NCI-H446 (cell line): ENCODE measurements around the gene GRAMD4.

ENCODE experiments used
- DNase-seq, 2 experiments: peaks; one replicate each; lab custom pipeline; 2025; lab: John Stamatoyannopoulos, UW

GRAMD4 gene

DNA sequence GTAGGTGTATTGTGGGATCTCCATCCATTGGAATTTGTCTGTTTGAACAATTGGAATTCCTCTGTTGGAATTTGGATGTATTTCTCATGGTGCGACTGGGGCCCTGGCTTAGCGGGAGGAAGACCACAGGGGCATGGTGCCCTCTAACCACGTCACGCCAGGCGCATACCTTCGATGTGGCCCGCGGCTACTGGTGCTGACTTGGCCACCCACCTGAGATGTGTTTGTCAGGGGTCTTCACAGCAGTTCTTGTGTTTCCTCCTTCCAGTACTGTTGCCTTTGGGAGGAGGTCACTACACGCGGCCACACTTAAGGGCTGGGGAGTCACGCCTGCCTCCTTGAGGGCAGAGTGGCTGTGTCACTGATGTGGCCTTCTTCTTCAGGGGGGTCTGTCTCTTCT, 36.6 kb upstream of the GRAMD4 start:
- no peak for DNase-seq

DNA sequence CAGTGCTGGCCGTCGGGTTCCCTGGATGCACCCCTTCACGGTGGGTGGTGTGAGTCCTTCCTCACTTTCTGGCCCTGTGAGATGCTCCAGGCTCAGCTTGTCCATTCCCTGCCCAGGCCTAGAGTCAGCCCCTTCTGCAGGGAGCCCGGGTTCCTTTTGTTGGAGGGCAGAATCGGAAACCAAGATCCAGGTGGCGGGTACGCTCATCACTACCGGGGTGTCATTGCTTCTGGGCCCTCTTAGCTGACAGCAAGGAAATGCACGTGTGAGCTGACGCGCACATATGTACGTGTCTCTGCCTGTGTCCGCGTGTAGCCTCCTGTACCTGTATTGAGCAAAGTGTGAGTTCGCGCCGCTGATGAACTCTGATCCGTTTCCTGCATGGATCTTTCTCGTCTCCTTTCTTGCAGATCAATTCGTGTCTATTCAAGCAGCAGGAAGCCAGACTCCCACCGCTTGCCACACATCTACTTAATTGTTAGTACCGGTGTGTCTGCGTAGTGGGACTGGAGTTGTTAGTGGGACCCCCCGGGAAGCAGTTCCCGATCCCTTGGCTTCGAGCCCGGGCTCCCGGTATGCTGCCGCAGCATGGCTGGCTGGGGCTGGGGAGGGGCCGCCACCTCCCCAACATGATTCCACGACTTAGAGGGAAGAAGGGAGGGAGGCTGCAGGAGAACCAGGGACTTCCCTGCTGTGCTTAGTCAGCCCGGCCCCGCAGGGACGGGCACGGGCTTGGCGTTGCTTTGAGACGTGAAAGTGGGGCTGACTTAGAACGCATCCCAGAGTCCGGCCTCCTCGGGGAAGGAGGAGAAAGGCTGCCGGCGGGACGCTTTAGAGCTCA, 35.9 kb upstream of the GRAMD4 start:
- DNase-seq, result no peak

- DNase-seq, result no peak
These were observed 34.7 kb upstream of the GRAMD4 start for GRCh38 chr22:46585340-46586122.

DNA sequence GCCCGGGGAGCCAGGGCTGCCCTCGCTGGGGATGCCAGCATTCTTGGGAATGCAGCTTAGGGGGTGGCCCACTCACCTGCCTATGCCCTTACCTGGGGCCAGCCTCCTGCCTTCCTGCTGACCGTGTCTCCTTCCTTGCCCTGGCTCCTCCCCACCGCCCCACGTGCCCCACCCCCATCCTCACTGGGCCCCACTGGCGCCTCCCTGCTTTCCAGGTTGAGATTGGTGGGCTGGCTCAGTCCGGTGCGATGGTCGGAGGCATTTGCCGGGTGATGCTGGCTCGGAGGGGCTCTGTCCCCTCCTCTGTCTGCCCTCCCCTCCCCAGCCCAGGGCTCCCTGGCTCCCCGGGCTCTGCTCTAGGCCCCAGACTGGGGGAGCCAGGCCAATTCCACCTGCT, 34.1 kb upstream of the GRAMD4 start:
- DNase-seq, result no peak

GRCh38 chr22:46586531-46587011, 33.6 kb upstream of the GRAMD4 start:
- no peak for DNase-seq

GRCh38 chr22:46587061-46587460, 33.1 kb upstream of the GRAMD4 start:
- no peak for DNase-seq

DNA sequence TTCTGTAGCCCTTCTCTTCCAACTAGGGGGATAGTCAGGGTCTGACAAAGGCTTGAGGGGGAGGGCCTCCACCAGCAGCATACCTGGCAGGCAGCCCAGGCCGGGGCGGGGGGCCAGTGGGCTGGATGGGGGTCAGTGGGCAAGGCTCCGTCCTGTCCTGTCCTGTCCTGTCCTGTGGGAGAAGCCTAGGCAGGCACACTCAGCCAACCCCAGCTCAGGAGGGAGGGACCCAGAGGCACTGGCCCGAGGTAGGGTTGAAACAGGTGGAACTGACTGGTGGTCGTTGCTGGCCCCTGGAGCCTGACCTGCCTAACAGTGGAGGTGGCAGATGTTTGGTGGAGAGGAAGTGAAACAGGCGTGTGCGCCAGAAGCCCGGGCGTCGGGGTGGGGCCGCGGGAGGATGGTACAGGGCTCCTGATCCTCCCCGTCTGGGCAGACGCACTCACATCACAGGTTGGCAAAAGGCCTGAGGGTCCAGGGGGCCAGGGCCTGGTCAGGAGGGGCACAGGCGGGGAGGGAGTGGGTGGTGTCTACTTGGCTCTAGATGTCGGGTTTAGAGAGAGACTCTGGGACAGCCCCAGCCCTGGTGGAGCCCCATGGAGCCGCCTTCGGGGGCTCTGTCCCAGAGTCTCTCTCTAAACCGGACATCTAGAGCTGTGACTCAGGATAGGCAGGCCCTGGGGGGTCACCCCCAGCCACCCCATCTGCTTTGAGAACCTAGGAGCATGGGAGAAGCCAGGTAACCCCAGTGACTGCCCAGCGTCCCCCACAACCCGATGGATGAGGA, 32.5 kb upstream of the GRAMD4 start:
- DNase-seq, result no peak

- no peak for DNase-seq
These were observed 31.7 kb upstream of the GRAMD4 start for GRCh38 chr22:46588279-46589140.

- DNase-seq, result no peak
These were observed 30.9 kb upstream of the GRAMD4 start for GRCh38 chr22:46589141-46589748.

DNA sequence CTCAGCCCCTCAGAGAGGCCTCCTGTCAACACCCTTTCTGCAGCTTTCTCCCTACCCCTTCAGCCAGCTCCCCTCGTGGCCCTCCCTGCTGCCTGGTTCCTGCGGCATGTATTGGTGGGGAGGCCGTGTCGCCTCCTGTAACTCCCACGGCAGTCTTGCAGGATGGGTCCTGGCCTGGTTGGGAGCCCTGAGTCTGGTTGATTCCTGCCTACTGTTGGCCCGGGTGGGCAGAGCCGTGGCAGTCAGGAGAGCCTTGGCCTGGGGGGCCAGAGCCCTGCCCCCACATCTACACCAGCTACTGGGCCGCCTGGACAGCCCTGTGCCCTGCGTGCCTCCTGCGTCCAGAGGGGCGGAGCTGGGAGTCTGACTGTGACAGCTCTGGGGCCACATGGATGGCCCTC, 30.3 kb upstream of the GRAMD4 start:
- DNase-seq, result no peak

DNA sequence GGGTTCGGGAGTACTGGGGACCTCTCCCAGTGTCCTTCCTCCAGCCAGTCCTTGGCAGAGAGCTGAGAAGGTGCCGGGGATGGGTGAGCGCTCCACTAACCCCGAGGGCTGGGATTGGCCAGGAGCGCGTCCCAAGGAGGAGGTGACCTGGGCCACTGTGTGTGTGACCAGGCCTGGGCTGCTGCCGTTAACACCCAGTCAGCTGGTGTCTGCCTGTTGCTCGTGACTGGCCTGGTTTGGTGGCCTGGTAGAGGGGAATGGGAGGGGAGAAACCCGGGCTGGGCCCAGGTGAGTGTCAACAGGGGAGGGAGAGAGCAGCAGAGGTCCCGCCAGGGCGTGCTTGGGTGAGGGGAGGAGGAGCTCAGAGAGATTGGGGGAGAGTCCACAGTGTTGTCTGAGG, 29.9 kb upstream of the GRAMD4 start:
- DNase-seq, result no peak

- no peak for DNase-seq
These were observed 28.3 kb upstream of the GRAMD4 start for GRCh38 chr22:46591930-46592329.

- DNase-seq, result no peak
These were observed 27.8 kb upstream of the GRAMD4 start for GRCh38 chr22:46592390-46592872.

GRCh38 chr22:46593211-46593681, 26.9 kb upstream of the GRAMD4 start:
- no peak for DNase-seq

DNA sequence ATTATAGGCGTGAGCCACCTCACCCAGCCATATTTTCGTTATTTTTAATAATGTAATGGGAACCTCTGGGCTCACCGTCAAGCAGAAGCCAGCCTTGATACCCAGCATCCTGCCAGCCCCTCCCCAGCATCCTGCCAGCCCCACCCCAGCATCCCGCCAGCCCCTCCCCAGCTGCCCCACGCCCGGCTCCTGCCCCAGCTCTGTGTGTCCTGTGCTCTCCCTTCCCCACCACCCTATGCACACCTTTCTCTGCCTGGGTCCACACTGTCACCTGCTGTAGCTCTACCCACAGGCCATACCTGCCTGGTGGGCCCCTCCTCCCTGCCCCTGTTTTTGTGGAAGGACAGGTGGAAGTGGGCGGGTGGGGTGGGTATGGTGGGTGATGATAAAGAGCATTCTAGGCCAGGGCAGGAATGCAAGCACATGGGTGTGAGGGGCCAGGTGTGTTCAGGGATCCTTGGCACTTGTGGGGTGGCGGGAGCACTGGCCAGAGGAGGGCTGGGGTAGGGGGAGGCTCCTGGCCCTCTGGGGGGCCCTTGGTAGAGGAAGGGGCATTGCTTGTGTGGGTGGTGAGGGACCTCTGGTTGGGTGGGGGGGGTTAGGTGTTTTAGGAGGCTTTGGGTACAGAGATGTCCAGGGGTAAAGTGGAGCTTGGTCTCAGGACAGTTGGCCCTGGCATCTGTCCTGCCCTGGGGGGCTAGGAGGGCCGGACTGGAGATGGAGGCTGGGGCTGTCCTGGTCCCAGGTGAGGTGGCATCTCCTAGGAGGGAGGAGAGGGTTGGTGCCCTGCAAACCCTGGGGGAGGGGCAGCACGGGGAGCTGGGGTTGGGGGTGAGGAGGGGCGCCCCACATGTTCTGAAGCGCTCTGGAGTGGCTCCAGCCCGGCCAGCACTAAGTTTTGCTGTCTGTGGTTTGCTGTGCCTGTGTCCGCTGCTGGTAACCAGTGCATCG, 25.9 kb upstream of the GRAMD4 start:
- DNase-seq, result no peak

DNA sequence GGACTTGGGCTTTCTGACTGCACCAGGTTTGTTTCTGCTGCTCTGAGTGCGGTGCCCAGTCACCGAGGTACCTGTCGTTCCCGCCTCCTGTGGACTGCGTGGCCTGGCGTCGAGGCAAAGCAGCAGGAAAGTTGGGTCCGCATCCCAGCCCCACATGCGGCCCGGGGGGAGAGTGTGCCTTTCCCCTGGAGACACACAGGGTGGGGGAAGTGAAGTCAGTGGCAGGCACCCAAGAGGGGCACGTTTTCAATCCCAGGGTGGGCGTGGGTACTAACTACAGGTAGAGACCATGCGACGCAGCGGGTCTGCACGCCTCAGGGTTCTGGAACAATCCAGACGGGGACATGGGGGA, 25.3 kb upstream of the GRAMD4 start:
- no peak for DNase-seq

DNA sequence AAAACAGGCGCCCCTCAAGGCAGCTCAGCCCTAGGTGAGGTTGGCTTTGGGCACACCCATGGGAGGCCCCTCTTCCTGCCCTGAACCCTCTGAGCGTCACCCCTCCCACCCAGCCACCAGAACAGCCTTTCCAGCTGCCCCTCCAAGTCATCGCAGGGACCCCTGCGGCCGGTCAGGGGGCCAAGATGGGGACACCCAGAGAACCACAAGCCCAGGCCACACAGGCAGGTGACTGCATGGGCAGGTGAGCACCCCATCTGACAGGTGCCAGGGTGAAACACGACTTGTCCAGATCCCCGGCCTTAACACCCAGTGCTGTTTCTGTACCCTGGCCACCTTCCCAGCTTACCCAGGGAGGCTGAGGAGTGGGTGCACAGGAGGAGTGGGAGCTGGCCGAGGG, 24.6 kb upstream of the GRAMD4 start:
- no peak for DNase-seq

- no peak for DNase-seq
These were observed 24.1 kb upstream of the GRAMD4 start for GRCh38 chr22:46596032-46596441.

DNA sequence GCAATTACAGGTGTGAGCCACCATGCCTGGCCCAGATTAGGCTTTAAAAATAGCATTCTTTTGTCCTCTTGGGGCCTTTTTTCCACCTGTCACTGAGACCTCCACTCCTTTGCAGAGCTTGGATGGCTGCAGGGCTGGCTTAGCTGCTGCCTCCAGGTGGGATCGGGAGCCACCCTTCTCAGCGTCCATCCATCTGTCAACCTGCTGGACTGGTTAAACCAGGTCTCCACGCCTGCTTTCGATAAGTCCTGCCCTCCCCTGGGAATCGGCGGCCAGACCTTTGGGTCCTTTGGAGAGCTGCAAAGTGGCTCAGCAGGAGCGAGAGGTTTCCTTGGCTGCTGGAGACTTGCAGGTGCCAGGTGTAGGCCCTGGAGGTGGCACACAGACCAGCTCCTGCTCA, 23.4 kb upstream of the GRAMD4 start:
- DNase-seq, result no peak

- DNase-seq, result no peak
These were observed 22.0 kb upstream of the GRAMD4 start for GRCh38 chr22:46598224-46598623.
